ENCODE data around the gene SLC25A19. TPM values are rescaled to one million over a fixed set of nuclear protein-coding genes. Genes with fewer than 3 reads are reported as not detected.
A peak's percentile ranks its signal among the peaks of the same experiment; 100 is the strongest.
"Not testable (repeated sequence)": the region's sequence is repeated elsewhere in the genome, so short reads cannot be mapped to it uniquely, and the experiment has no call there.

The SLC25A19 gene
- total RNA-seq, 1 donor from 2014 or later: 2.9 TPM

GRCh38 chr17:75289832-75290337, 652 bp upstream of the SLC25A19 start:
- TF ChIP-seq CTCF (IDR thresholded peaks at IDR 0.05; ENCODE audit: unreplicated experiment): no peak
- no peaks in the 10 kb centered on the region for H3K9me3 Mint-ChIP-seq (ENCODE audit: unreplicated experiment)
- peaks cover 9% of the 10 kb centered on the region for H3K27me3 Mint-ChIP-seq (ENCODE audit: unreplicated experiment)
- peak overlapping the region; percentile 96 for H3K4me3 Mint-ChIP-seq (ENCODE audit: unreplicated experiment)
- no peaks in the 10 kb centered on the region for H3K36me3 Mint-ChIP-seq (ENCODE audit: low read depth, unreplicated experiment)
- DNase-seq (ENCODE audit: low spot score): no peak
- peaks cover 9% of the 10 kb centered on the region for H3K4me1 Mint-ChIP-seq (ENCODE audit: unreplicated experiment)
- peak overlapping the region; percentile 94 for H3K27ac Mint-ChIP-seq (ENCODE audit: unreplicated experiment)

- no peaks in the 10 kb centered on the region for H3K36me3 Mint-ChIP-seq (ENCODE audit: low read depth, unreplicated experiment)
- no peak overlapping the region for H3K27ac Mint-ChIP-seq (ENCODE audit: unreplicated experiment)
- no peak for TF ChIP-seq CTCF (IDR thresholded peaks at IDR 0.05; ENCODE audit: unreplicated experiment)
- no peak for DNase-seq (ENCODE audit: low spot score)
- no peaks in the 10 kb centered on the region for H3K9me3 Mint-ChIP-seq (ENCODE audit: unreplicated experiment)
- peaks cover 9% of the 10 kb centered on the region for H3K27me3 Mint-ChIP-seq (ENCODE audit: unreplicated experiment)
- peaks cover 9% of the 10 kb centered on the region for H3K4me1 Mint-ChIP-seq (ENCODE audit: unreplicated experiment)
- peak overlapping the region; percentile 96 for H3K4me3 Mint-ChIP-seq (ENCODE audit: unreplicated experiment)
Observed at GRCh38 chr17:75288770-75289114, 491 bp downstream of the SLC25A19 start.

GRCh38 chr17:75288359-75288758, 874 bp downstream of the SLC25A19 start:
- DNase-seq (ENCODE audit: low spot score): no peak
- Mint-ChIP-seq H3K27me3 (ENCODE audit: unreplicated experiment) (peaks cover 9% of the 10 kb centered on the region), H3K27ac (ENCODE audit: unreplicated experiment) (no peak overlapping the region), H3K9me3 (ENCODE audit: unreplicated experiment) (no peaks in the 10 kb centered on the region), H3K4me3 (ENCODE audit: unreplicated experiment) (peak overlapping the region; percentile 96), H3K4me1 (ENCODE audit: unreplicated experiment) (peaks cover 9% of the 10 kb centered on the region), H3K36me3 (ENCODE audit: low read depth, unreplicated experiment) (no peaks in the 10 kb centered on the region)
- TF ChIP-seq CTCF (IDR thresholded peaks at IDR 0.05; ENCODE audit: unreplicated experiment): no peak

- H3K4me3 Mint-ChIP-seq (ENCODE audit: unreplicated experiment): no peak overlapping the region
Observed at GRCh38 chr17:75287221-75287620, 2.0 kb downstream of the SLC25A19 start.

GRCh38 chr17:75285123-75285522, 4.1 kb downstream of the SLC25A19 start:
- Mint-ChIP-seq H3K4me1 (ENCODE audit: unreplicated experiment) (peaks cover 8% of the 10 kb centered on the region), H3K27me3 (ENCODE audit: unreplicated experiment) (peaks cover 8% of the 10 kb centered on the region), H3K27ac (ENCODE audit: unreplicated experiment) (no peak overlapping the region), H3K9me3 (ENCODE audit: unreplicated experiment) (no peaks in the 10 kb centered on the region), H3K36me3 (ENCODE audit: low read depth, unreplicated experiment) (no peaks in the 10 kb centered on the region), H3K4me3 (ENCODE audit: unreplicated experiment) (no peak overlapping the region)
- no peak for DNase-seq (ENCODE audit: low spot score)
- no peak for TF ChIP-seq CTCF (IDR thresholded peaks at IDR 0.05; ENCODE audit: unreplicated experiment)

More at GRCh38 chr17:75287221-75287620, 2.0 kb downstream of the SLC25A19 start:
- Mint-ChIP-seq H3K36me3 (ENCODE audit: low read depth, unreplicated experiment) (no peaks in the 10 kb centered on the region), H3K4me1 (ENCODE audit: unreplicated experiment) (peaks cover 9% of the 10 kb centered on the region), H3K27ac (ENCODE audit: unreplicated experiment) (no peak overlapping the region), H3K9me3 (ENCODE audit: unreplicated experiment) (no peaks in the 10 kb centered on the region), H3K27me3 (ENCODE audit: unreplicated experiment) (peaks cover 9% of the 10 kb centered on the region)
- no peak for TF ChIP-seq CTCF (IDR thresholded peaks at IDR 0.05; ENCODE audit: unreplicated experiment)
- no peak for DNase-seq (ENCODE audit: low spot score)

- H3K27me3 Mint-ChIP-seq (ENCODE audit: unreplicated experiment); H3K4me1 Mint-ChIP-seq (ENCODE audit: unreplicated experiment): not testable (repeated sequence)
Observed at GRCh38 chr17:75280189-75280588, 9.0 kb downstream of the SLC25A19 start.

More at GRCh38 chr17:75280189-75280588, 9.0 kb downstream of the SLC25A19 start:
- not testable (repeated sequence) for H3K27ac Mint-ChIP-seq (ENCODE audit: unreplicated experiment); H3K4me3 Mint-ChIP-seq (ENCODE audit: unreplicated experiment); H3K9me3 Mint-ChIP-seq (ENCODE audit: unreplicated experiment); H3K36me3 Mint-ChIP-seq (ENCODE audit: low read depth, unreplicated experiment); DNase-seq (ENCODE audit: low spot score)

Measured in endothelial cell (in vitro differentiated cells).